Measurements from ENCODE around the gene ECSIT. TPM values are rescaled to one million over a fixed set of nuclear protein-coding genes. Genes with fewer than 3 reads are reported as not detected.
"Not testable (repeated sequence)": the region's sequence is repeated elsewhere in the genome, so short reads cannot be mapped to it uniquely, and the experiment has no call there.

Gene ECSIT
- total and polyA plus RNA-seq, 4 donors, result 31.7 to 58.8 (median 40.4) TPM

DNA sequence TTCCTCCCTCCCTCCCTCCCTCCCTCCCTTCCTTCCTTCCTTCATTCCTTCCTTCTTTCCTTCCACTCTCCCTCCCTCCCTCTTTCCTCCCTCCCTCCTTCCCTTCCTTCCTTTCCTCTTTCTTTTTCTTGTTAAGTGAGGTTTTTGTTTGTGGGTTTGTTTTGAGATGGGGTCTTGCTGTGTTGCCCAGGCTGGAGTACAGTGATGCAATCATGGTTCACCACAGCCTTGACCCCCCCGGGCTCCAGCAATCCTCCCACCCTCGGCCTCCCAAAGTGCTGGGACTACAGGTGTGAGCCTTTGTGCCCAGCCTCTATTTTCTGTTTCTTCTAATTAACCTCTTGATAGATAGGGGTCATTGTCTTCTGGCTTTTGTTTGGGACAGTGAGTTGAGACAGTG, 67.5 kb downstream of the ECSIT start:
- no peak for ATAC-seq (ENCODE audit: insufficient read depth, low FRiP score)
- peaks cover 0 to 5% (median 0%) of the 10 kb centered on the region in 5 donors for H3K4me1 ChIP-seq (ENCODE audit: control insufficient read depth in 5 of 5, insufficient read depth in 5 of 5, low read length in 5 of 5)
- WGBS, 2 donors, result 70% methylated on average over 2 of the region's 2 CpGs

GRCh38 chr19:11460207-11460606, 68.7 kb downstream of the ECSIT start:
- no peak for DNase-seq
- no peak for ATAC-seq (ENCODE audit: insufficient read depth, low FRiP score)
- Histone ChIP-seq H3K27ac (ENCODE audit: low read depth in 1 of 2, low read length in 1 of 2) (no peak overlapping the region), H3K4me3 (no peak overlapping the region), H3K9ac (ENCODE audit: insufficient read depth in 1 of 2, low read length in 2 of 2) (no peak overlapping the region), H3K27me3 (ENCODE audit: control insufficient read depth in 3 of 3, insufficient read depth in 3 of 3, low read length in 2 of 3) (peaks cover 0 to 3% (median 0%) of the 10 kb centered on the region in 3 donors), H3K36me3 (ENCODE audit: control insufficient read depth in 4 of 4, insufficient read depth in 4 of 4, low read length in 4 of 4) (no peaks in the 10 kb centered on the region), H3K9me3 (ENCODE audit: control insufficient read depth in 4 of 4, insufficient read depth in 3 of 4, low read length in 3 of 4) (peaks cover 0 to 6% (median 2%) of the 10 kb centered on the region in 4 donors), H3K4me1 (ENCODE audit: control insufficient read depth in 5 of 5, insufficient read depth in 5 of 5, low read length in 5 of 5) (peaks cover 0 to 5% (median 0%) of the 10 kb centered on the region in 5 donors)
- TF ChIP-seq, protein P1, sequence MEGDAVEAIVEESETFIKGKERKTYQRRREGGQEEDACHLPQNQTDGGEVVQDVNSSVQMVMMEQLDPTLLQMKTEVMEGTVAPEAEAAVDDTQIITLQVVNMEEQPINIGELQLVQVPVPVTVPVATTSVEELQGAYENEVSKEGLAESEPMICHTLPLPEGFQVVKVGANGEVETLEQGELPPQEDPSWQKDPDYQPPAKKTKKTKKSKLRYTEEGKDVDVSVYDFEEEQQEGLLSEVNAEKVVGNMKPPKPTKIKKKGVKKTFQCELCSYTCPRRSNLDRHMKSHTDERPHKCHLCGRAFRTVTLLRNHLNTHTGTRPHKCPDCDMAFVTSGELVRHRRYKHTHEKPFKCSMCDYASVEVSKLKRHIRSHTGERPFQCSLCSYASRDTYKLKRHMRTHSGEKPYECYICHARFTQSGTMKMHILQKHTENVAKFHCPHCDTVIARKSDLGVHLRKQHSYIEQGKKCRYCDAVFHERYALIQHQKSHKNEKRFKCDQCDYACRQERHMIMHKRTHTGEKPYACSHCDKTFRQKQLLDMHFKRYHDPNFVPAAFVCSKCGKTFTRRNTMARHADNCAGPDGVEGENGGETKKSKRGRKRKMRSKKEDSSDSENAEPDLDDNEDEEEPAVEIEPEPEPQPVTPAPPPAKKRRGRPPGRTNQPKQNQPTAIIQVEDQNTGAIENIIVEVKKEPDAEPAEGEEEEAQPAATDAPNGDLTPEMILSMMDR (IDR thresholded peaks at IDR 0.05; ENCODE audit: control extremely low read depth, extremely low read depth), result no peak
- WGBS, 2 donors, result 46 to 56% methylated on average over 4 of the region's 4 CpGs

More for the DNA sequence above, 67.5 kb downstream of the ECSIT start:
- H3K36me3 ChIP-seq (ENCODE audit: control insufficient read depth in 4 of 4, insufficient read depth in 4 of 4, low read length in 4 of 4), result no peaks in the 10 kb centered on the region
- H3K27me3 ChIP-seq (ENCODE audit: control insufficient read depth in 3 of 3, insufficient read depth in 3 of 3, low read length in 2 of 3), result peaks cover 0 to 3% (median 0%) of the 10 kb centered on the region in 3 donors
- peaks cover 0 to 6% (median 2%) of the 10 kb centered on the region in 4 donors for H3K9me3 ChIP-seq (ENCODE audit: control insufficient read depth in 4 of 4, insufficient read depth in 3 of 4, low read length in 3 of 4)
- H3K27ac ChIP-seq (ENCODE audit: low read depth in 1 of 2, low read length in 1 of 2), result no peak overlapping the region
- H3K9ac ChIP-seq (ENCODE audit: insufficient read depth in 1 of 2, low read length in 2 of 2), result no peak overlapping the region
- H3K4me3 ChIP-seq, result no peak overlapping the region
- TF ChIP-seq, protein P1 (IDR thresholded peaks at IDR 0.05; ENCODE audit: control extremely low read depth, extremely low read depth), result no peak
- no peak for DNase-seq

- H3K36me3 ChIP-seq (ENCODE audit: control insufficient read depth in 4 of 4, insufficient read depth in 4 of 4, low read length in 4 of 4); H3K27ac ChIP-seq (ENCODE audit: low read depth in 1 of 2, low read length in 1 of 2); ATAC-seq (ENCODE audit: insufficient read depth, low FRiP score); H3K4me1 ChIP-seq (ENCODE audit: control insufficient read depth in 5 of 5, insufficient read depth in 5 of 5, low read length in 5 of 5); DNase-seq; H3K4me3 ChIP-seq; H3K9me3 ChIP-seq (ENCODE audit: control insufficient read depth in 4 of 4, insufficient read depth in 3 of 4, low read length in 3 of 4); H3K27me3 ChIP-seq (ENCODE audit: control insufficient read depth in 3 of 3, insufficient read depth in 3 of 3, low read length in 2 of 3); H3K9ac ChIP-seq (ENCODE audit: insufficient read depth in 1 of 2, low read length in 2 of 2): not testable (repeated sequence)
- 74 to 81% methylated on average over 11 of the region's 11 CpGs for WGBS, 2 donors
Observed at GRCh38 chr19:11458912-11459311, 70.0 kb downstream of the ECSIT start.

- Histone ChIP-seq H3K4me1 (ENCODE audit: control insufficient read depth in 5 of 5, insufficient read depth in 5 of 5, low read length in 5 of 5) (no peaks in the 10 kb centered on the region), H3K4me3 (no peak overlapping the region), H3K27me3 (ENCODE audit: control insufficient read depth in 3 of 3, insufficient read depth in 3 of 3, low read length in 2 of 3) (peaks cover 0 to 3% (median 0%) of the 10 kb centered on the region in 3 donors), H3K9me3 (ENCODE audit: control insufficient read depth in 4 of 4, insufficient read depth in 3 of 4, low read length in 3 of 4) (no peaks in the 10 kb centered on the region), H3K36me3 (ENCODE audit: control insufficient read depth in 4 of 4, insufficient read depth in 4 of 4, low read length in 4 of 4) (no peaks in the 10 kb centered on the region), H3K27ac (ENCODE audit: low read depth in 1 of 2, low read length in 1 of 2) (no peak overlapping the region), H3K9ac (ENCODE audit: insufficient read depth in 1 of 2, low read length in 2 of 2) (no peak overlapping the region)
- DNase-seq (no peak), ATAC-seq (ENCODE audit: insufficient read depth, low FRiP score) (no peak)
- WGBS, 2 donors, result 87% methylated on average over 19 of the region's 19 CpGs
- TF ChIP-seq, protein P1 (IDR thresholded peaks at IDR 0.05; ENCODE audit: control extremely low read depth, extremely low read depth), result no peak
Observed at GRCh38 chr19:11458236-11458900, 70.6 kb downstream of the ECSIT start.
